Neural progenitor cell (in vitro differentiated cells): ENCODE measurements around the gene PRSS22.

Source experiments
- EZH2 ChIP-seq: fragments of 200-600 bp; sonication (generic); IDR thresholded peaks from 2 replicates; pipeline ENCODE4 v1.6.1; 2017; ENCODE audit warnings: antibody characterized with exemption, mild to moderate bottlenecking, moderate library complexity
- EZH2phosphoT487 ChIP-seq: fragments of 200-600 bp; sonication (generic); IDR thresholded peaks from 2 replicates; pipeline ENCODE4 v1.6.1; 2017; ENCODE audit warnings: antibody characterized with exemption
- TF ChIP-seq, protein P1 (sequence below): fragments of 200-600 bp; sonication (generic); IDR thresholded peaks from 2 replicates; pipeline ENCODE4 v1.5.1; 2017; ENCODE audit warnings: antibody characterized with exemption, mild to moderate bottlenecking

GRCh38 chr16:2827374-2827791, 30.6 kb downstream of the PRSS22 start:
- TF ChIP-seq, protein P1, sequence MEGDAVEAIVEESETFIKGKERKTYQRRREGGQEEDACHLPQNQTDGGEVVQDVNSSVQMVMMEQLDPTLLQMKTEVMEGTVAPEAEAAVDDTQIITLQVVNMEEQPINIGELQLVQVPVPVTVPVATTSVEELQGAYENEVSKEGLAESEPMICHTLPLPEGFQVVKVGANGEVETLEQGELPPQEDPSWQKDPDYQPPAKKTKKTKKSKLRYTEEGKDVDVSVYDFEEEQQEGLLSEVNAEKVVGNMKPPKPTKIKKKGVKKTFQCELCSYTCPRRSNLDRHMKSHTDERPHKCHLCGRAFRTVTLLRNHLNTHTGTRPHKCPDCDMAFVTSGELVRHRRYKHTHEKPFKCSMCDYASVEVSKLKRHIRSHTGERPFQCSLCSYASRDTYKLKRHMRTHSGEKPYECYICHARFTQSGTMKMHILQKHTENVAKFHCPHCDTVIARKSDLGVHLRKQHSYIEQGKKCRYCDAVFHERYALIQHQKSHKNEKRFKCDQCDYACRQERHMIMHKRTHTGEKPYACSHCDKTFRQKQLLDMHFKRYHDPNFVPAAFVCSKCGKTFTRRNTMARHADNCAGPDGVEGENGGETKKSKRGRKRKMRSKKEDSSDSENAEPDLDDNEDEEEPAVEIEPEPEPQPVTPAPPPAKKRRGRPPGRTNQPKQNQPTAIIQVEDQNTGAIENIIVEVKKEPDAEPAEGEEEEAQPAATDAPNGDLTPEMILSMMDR: no peak
- TF ChIP-seq EZH2 (no peak), EZH2phosphoT487 (no peak)
